M059J (cell line): ENCODE measurements around the gene GNA15. TPM values are rescaled to one million over a fixed set of nuclear protein-coding genes. Genes with fewer than 3 reads are reported as not detected.

Experiments
- DNase-seq: peaks from one replicate; pipeline ENCODE4 v3.0.0-alpha.2; 2012; ENCODE audit warnings: low read depth
- total RNA-seq: library from RNA; depleted of rRNA; stranded (reverse); fragments of >200 nt; shearing (Covaris generic); gene quantifications from 2 replicates; pipeline ENCODE4 v1.2.3, GENCODE V29; 2014

GNA15 gene
- total RNA-seq, 1 experiment from 2014 or later = not detected

DNA sequence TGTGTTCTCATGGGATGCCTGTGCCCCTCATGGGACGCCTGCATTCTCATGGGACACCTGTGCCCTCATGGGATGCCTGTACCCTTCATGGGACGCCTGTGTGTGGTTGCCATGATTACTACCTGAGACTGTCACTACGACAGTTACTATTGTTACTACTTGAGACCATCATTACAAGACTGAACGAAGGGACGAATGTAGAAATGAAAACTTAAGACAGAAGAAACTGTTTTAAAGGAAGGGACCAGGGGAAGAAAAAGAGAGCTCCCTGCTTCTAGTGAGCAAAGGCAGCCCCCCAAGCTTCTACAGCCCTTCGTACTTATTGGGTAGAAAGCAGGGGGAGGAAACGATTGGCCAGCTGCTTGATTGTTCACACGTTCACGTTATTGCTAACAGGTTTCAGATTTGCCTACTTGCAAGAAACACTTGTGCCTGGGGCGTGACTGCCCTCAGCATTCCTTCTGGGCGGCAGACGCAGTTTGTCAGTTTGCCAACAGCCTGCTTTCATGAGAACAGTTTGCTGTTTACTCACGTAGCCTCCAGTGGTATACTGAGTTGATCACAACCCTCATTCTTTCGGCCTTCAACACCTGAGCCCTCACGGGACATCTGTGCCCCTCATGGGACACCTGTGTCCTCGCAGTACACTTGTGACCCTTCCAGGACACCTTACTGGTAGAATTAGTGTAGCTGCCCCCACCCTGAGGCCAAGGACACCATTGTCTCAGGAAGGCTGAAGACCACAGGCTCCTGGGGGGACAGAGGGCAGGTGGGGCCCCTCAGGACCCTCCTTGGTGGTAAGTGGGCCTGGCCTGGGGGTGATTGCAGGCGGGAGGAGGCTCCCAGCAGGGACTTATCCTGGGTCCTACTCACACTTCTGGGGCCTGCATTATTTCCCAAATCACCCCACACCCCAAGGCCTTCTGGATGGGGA lies 40.2 kb downstream of the GNA15 start:
- peak; percentile 92 for DNase-seq

DNA sequence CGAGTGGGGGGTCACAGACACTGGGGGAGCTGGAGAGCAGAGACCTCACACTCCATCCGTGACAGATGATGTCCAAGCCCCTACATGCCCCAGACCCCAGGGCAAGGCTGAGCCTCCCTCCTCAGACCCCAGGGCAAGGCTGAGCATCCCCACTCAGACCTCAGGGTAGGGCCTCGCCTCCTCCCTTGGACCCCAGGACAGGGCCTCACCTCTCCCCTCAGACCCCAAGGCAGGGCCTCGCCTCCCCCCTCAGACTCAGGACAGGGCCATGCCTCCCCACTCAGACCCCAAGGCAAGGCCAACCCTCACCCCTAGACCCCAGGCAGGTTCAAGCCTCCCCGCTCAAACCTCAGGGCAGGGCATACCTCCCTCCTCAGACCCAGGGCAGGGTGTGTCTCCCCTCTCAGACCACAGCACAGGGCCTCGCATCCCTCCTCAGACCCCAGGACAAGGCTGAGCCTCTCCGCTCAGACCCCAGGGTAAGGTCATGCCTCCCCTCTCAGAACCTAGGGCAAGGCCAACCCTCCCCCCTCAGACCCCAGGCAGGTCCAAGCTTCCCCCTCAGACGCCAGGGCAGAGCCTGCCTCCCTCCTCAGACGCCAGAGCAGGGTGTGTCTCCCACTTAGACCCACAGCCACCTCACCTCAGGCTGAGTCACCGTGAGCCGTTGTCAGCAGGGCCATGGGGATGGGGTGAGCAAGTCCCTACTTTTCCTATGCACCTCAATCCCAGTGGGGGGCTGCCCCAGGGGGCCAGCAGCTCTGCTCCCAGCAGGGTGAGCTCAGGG lies 41.1 kb downstream of the GNA15 start:
- peak; percentile 88 for DNase-seq

DNA sequence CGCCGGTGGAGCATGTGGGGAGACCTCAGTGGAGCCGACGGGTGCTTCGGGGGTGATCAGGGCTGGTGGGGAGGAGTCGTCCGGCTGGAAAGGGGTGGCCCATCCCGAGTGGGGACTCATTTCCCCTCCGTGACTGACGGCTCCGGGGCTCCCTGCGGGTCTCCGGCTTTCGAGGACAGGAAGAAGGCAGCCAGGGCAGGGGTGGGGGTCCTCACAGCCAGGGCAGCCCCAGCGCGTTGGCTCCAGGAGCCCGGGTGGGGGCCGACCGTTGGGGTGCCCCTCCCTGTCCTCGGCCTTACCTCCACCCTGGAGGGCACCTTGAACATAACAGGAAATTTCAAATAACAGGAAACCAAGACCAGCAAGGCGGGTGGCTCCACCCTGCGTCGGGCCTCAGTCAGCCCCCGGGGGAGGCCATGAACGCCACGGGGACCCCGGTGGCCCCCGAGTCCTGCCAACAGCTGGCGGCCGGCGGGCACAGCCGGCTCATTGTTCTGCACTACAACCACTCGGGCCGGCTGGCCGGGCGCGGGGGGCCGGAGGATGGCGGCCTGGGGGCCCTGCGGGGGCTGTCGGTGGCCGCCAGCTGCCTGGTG lies 42.6 kb downstream of the GNA15 start, which contains the start of gene S1PR4:
TSS of gene S1PR4 (plus strand) at position 393 of the 596 bp plus-strand sequence. CDS start at position 417, 24 bp downstream.
- no peak for DNase-seq

DNA sequence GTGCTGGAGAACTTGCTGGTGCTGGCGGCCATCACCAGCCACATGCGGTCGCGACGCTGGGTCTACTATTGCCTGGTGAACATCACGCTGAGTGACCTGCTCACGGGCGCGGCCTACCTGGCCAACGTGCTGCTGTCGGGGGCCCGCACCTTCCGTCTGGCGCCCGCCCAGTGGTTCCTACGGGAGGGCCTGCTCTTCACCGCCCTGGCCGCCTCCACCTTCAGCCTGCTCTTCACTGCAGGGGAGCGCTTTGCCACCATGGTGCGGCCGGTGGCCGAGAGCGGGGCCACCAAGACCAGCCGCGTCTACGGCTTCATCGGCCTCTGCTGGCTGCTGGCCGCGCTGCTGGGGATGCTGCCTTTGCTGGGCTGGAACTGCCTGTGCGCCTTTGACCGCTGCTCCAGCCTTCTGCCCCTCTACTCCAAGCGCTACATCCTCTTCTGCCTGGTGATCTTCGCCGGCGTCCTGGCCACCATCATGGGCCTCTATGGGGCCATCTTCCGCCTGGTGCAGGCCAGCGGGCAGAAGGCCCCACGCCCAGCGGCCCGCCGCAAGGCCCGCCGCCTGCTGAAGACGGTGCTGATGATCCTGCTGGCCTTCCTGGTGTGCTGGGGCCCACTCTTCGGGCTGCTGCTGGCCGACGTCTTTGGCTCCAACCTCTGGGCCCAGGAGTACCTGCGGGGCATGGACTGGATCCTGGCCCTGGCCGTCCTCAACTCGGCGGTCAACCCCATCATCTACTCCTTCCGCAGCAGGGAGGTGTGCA lies 43.3 kb downstream of the GNA15 start:
- DNase-seq = no peak

DNA sequence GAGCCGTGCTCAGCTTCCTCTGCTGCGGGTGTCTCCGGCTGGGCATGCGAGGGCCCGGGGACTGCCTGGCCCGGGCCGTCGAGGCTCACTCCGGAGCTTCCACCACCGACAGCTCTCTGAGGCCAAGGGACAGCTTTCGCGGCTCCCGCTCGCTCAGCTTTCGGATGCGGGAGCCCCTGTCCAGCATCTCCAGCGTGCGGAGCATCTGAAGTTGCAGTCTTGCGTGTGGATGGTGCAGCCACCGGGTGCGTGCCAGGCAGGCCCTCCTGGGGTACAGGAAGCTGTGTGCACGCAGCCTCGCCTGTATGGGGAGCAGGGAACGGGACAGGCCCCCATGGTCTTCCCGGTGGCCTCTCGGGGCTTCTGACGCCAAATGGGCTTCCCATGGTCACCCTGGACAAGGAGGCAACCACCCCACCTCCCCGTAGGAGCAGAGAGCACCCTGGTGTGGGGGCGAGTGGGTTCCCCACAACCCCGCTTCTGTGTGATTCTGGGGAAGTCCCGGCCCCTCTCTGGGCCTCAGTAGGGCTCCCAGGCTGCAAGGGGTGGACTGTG lies 44.0 kb downstream of the GNA15 start:
- DNase-seq = no peak

DNA sequence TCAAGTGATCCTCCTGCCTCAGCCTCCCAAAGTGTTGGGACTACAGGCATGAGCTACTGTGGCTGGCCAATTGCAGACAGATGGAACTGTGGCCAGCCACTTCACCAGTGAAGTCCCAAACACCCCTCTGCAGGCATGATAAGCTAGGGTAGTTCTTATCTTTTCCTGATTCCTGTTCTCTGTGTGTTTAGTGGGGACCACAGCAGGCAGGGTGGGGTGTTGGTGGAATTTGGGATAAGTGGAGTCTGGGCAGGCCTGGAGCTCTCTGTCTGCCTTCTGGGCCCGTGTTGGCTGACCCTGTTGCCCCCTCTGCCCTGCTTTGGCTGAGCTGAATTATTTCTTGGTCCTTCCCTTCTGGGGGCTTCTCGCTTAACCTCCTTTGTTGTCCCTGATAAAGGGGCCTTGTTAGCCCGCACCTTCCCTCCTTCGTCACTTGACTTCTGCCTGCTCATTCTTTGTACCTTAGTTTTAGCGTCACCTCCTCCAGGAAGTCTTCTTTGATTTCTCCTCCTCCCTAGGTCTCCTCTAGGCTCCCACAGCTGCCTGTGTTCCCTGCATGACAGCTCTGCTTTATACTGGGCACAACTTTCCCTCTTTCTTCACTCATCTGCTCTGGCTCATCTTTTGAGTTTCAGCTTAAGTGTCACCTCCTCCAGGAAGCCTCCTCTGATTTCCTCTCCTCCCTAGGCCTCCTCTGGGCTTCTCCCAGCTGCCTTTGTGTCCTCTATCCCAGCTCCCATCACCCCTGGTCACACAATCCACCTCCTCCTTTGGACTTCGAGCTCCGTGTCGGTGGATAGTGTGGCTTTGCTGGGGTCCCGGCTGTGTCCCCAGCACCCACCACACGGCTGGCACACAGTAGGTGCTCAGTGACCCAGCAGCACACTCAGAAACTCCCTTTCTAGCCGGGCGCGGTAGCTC lies 48.1 kb downstream of the GNA15 start:
- DNase-seq = no peak

DNA sequence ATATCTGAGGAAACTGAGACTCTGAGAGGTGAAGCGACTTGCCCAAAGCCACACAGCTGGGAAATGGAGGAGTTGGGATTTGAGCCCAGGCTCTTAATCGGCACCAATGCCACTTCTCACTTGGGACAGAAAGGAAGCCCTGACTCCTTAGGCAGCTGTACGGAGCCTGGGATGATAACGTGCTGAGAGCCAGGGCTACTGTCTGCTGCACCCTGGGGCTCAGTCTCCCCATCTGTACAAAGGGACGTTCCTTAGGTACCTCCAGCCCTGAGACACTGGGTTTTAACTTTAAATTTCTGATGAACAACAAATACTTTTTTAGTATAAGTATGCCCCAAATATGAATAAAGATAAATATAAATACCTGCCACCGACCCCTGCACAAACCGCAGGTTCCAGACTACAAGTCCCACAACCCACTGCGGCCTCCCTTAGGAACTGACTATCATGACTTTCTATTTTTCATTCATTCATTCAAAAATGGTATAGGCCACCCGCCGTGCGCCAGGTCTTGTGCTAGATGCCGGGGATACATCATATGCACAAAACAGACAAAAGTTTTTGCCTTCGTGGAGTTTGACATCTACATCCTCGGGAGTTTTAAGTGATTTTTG lies 49.1 kb downstream of the GNA15 start:
- DNase-seq = peak; percentile 79

DNA sequence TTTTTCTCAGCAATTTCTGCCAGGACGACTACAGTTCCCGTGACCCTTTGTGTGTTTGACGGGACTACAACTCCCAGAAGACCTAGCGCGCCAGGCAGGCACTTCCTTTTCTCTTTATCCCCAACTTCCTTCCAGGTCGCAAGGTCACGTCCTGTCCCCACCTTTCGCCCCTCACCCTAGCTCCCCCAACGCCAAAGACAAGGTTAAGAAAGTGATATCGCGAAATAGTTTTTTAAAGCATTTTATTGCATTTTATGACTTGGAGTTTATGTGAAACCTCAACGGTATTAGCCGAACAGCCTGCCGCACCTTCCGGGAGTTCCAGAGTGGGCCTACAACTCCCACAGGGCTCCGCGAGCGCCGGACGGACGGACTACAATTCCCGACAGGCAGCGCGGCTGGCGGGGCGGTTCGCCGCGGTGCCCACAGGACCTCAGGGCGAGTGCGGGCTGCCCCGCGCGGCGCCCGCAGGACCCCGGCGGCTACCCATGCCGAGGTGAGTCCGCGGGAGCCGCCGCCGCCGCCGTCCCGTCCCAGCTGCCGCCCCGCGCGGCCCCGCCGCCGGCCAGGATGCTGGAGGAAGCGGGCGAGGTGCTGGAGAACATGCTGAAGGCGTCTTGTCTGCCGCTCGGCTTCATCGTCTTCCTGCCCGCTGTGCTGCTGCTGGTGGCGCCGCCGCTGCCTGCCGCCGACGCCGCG lies 49.8 kb downstream of the GNA15 start, which contains the start of gene NCLN:
TSS of gene NCLN (plus strand) at position 470 of the 699 bp plus-strand sequence. CDS start at position 571, 101 bp downstream.
- peak; percentile 91 for DNase-seq

DNA sequence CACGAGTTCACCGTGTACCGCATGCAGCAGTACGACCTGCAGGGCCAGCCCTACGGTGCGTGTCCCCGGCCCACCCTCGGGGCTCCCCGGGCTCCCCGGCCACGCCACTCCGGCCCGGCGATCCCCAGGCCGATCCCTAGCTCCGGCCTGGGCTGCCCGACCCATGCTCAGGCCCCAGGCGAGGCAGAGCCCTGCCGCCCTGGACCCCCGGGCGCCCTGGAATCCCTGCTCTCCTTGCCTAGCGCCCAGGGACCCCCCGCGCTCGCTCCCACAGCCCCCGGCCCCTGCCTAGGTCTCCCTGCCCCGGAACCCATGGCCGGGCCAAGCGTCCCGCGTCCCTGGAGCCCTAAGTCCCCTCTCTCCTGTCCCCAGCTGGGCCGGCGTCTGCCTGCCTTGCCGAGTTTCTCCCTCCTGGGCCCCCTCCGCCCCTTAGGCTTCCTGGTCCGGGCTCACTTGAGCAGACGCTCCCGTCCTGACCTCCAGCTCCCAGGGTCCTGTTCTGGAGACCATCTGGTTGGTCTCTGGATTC lies 50.4 kb downstream of the GNA15 start:
- no peak for DNase-seq

DNA sequence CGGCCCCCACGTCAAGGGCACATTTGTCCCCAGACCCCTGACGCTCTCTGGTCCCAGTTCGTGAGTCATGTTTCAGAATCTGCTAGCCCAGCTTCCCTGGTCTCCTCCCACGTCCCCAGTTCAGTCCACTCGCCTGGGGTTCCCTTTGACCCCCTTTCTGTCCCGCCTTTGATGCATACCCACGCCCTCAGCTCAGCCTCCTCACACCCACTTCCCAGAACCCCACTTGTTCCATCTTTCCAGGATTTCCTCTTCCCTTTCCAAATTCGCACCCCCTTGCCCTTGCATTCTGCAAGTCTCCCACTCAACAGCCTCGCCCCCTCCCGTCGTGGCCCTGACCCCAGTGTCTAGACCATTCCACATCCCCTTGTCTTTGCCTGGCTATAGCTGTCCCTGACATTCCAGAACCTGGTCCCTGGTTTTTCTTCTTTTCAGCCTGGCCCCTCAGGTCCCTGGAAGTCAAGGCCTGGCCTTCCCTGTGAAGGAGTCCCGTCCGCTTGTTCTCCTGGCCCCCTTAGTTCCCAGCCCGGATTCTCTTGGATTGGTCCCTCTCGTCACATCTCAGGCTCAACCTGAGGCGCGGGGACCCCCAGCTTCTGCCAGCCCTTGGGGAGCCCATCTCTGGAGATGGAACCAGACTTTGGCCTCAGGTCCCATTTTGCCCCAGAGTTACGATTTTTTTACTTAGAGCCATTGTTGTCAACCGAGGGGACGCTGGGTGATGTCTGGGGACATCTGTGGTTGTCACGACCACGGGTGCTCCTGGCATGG lies 51.2 kb downstream of the GNA15 start:
- no peak for DNase-seq

DNA sequence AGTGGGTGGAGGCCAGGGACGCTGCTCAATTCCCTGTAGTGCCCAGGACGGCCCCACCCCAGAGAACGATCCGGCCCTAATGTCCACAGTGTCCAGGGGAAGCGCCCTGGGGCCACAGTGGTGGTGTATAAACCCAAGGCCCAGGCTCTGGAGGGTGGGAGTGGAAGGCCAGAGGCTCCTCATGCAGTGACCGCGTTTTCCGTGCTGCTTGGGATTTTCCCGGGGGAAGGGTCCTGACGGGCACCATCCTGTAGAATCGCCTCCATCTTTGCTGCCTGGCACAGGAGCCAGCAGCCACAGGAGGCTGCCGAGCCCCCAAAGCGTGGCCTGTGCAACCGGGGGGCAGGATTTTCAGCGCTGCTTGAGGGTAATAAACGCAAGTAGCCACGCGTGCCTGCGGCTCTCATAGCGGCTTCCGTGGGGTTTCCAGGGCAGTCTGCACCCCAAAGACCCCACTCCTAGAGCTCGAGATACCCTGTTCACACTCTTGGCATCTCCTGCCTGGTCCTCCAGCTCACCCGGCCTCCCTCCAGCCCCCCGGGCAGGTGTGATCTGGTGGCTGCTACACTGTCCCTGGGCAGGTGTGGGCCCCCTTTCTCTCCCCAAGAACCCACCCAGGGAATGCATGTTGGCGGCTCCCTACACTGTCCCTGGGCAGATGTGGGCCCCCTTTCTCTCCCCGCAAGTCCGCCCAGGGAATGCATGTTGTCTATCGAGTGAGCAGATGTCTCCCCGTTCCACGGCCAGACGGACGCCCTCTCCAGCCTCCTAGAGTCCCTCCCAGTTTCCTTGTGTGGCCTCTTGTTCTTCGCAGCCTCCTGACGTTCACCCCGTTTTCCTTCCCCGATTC lies 52.1 kb downstream of the GNA15 start:
- no peak for DNase-seq

DNA sequence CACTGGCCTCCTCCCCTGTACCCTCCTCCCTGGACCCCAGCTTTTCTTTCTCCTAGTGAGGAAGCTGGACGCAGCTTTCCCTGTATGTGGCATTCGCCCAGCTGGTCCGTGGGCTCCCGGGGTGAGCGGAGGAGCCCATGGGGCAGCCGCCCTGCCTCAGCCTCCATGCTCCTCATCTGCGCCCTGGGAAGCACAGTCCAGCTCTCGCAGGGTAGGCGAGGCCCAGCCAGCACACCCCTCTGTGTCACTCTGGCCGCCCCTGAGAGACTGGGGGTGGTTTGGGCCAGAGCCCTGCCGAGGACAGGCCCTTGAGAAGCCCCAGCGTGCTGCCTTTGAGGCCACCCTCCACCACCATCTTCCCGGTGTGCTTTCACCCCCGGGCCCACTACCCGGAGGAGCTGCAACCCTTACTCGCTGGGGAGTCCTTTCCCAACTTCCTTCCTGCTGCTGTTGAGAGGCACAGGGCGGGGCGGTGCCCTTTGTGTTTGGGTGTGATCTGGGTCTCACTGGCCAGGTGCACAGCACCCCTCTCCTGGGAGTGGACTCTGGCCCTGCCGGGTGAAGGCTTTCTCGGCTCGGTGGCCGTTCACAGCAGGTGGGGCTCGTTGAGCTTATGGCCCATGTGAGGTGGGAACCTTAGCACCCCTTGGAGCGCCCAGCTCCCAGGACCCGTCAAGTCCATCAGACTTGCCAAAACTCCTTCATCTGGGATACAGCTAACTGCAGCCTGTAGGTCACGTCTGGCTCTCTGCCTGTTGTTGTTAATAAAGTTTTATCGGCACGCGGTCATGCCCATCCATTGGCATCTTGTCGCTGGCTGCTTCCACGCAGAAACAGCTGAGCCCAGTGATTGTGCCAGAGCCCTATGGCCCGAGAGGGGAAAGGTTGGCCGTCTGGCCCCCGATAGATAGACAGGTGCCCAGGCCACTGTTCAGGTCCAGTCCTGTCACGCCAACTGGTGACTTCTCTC lies 53.1 kb downstream of the GNA15 start:
- DNase-seq = no peak

DNA sequence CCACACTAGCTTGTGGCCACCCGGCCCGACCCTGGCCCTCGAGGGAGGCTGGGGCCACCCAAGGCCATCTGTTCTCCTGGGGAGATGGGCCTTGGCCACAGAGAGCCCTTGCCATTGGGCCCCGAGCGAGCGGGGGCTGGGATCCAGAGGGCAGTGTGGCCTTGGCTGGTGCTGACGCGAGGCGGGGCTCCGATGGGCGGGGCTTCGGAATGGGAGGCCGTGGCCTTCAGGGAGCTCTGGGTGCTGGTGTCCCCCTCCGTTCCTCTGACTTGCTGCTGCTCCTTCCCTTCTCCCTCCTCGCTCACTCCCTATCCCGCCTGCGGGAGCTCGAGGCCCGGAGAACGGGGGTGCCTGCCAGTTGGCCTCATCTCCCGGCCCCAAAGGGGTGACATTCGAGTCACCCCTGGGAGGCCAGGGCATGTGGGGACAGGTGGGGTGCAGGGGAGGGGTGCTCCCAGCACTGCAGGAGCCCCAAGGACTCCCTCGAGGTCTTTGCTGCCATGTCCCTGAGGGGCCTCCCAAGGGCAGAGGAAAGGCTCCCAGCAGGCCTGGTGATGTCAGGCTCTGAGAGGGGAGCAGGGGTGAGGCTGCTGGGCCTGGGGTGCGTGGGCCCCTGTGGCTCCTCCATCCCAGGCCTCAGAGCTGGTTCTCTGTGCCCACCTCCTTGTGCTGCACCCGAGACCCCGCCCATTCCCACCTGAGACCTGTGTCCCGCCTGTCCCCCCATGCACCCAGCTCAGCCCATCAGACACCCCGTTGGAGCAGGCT lies 54.1 kb downstream of the GNA15 start:
- no peak for DNase-seq

DNA sequence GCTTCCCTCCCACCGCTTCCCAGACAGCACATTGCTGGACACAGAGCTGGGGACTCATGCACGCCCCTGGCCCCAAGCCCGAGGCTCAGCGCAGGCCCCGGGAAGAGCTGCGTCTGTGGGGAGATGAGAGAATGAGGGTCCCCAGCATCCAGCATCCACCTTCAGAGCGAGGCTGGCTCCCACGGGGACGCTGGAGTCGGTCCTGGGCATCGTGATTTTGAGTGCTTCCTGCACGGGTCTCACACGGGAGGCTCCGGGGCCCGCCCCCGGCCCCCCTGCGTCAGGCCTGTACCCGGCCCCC lies 54.6 kb downstream of the GNA15 start:
- no peak for DNase-seq
